Activated T-helper 17 cell treated with anti-CD3 and anti-CD28 coated beads, Interleukin-2, amount 50 U/mL, for 72 hours (primary cell): Measurements from ENCODE around the gene LACC1. TPM values are rescaled to one million over a fixed set of nuclear protein-coding genes. Genes with fewer than 3 reads are reported as not detected.

Source experiments
- ATAC-seq: fragments of 150-1000 bp; cut with Tn5 transposase; replicated peaks from 2 replicates; pipeline ENCODE4 v1.10.0; 2021; ENCODE audit warnings: mild to moderate bottlenecking, moderate library complexity
- H3K27ac Mint-ChIP-seq: one replicate; pipeline ENCODE4 v1.8.0; 2022; ENCODE audit warnings: mixed read lengths
- H3K27me3 Mint-ChIP-seq: one replicate; pipeline ENCODE4 v1.8.0; 2022; ENCODE audit warnings: mixed read lengths
- H3K36me3 Mint-ChIP-seq: one replicate; pipeline ENCODE4 v1.8.0; 2022; ENCODE audit warnings: low read depth, mild to moderate bottlenecking, mixed read lengths
- H3K4me1 Mint-ChIP-seq: one replicate; pipeline ENCODE4 v1.8.0; 2022; ENCODE audit warnings: mixed read lengths
- H3K4me3 Mint-ChIP-seq: one replicate; pipeline ENCODE4 v1.8.0; 2022; ENCODE audit warnings: mild to moderate bottlenecking, mixed read lengths
- H3K9me3 Mint-ChIP-seq: one replicate; pipeline ENCODE4 v1.8.0; 2022; ENCODE audit warnings: mixed read lengths
- total RNA-seq, 2 donors: library from RNA; stranded (reverse); gene quantifications; one replicate each; pipeline ENCODE4 v1.2.3, GENCODE V29; 2022

Gene LACC1
- total RNA-seq: 1 to 10 TPM; 6.5 to 8.2 TPM

- H3K27ac Mint-ChIP-seq: peak within 1 kb of the TSS; percentile 75
- H3K9me3 Mint-ChIP-seq: no peaks in the 10 kb centered on the region
- ATAC-seq: peak; percentile 53
- no peaks in the 10 kb centered on the region for H3K27me3 Mint-ChIP-seq
- H3K4me1 Mint-ChIP-seq: peaks cover 16% of the 10 kb centered on the region
- peaks cover 37% of the 10 kb centered on the region for H3K36me3 Mint-ChIP-seq
- peak within 1 kb of the TSS; percentile 92 for H3K4me3 Mint-ChIP-seq
Measured at GRCh38 chr13:43879755-43880181, at the start of gene LACC1. Gene LACC1 (plus strand): TSS chr13:43879904. CDS start chr13:43880986, 1,082 bp downstream.

GRCh38 chr13:43830497-43830881 is 49.2 kb upstream of the LACC1 start:
- no peaks in the 10 kb centered on the region for H3K9me3 Mint-ChIP-seq
- peaks cover 22% of the 10 kb centered on the region for H3K27me3 Mint-ChIP-seq
- no peak overlapping the region for H3K4me3 Mint-ChIP-seq
- no peaks in the 10 kb centered on the region for H3K4me1 Mint-ChIP-seq
- ATAC-seq: no peak
- H3K27ac Mint-ChIP-seq: no peak overlapping the region
- no peaks in the 10 kb centered on the region for H3K36me3 Mint-ChIP-seq

GRCh38 chr13:43831088-43831487 is 48.6 kb upstream of the LACC1 start:
- H3K4me3 Mint-ChIP-seq: no peak overlapping the region
- no peaks in the 10 kb centered on the region for H3K9me3 Mint-ChIP-seq
- peaks cover 20% of the 10 kb centered on the region for H3K27me3 Mint-ChIP-seq
- no peaks in the 10 kb centered on the region for H3K36me3 Mint-ChIP-seq
- no peak overlapping the region for H3K27ac Mint-ChIP-seq
- ATAC-seq: no peak
- no peaks in the 10 kb centered on the region for H3K4me1 Mint-ChIP-seq

GRCh38 chr13:43835701-43836100 is 44.0 kb upstream of the LACC1 start:
- Mint-ChIP-seq H3K36me3 (no peaks in the 10 kb centered on the region), H3K27ac (no peak overlapping the region), H3K4me1 (no peaks in the 10 kb centered on the region), H3K27me3 (peaks cover 14% of the 10 kb centered on the region), H3K4me3 (no peak overlapping the region), H3K9me3 (no peaks in the 10 kb centered on the region)
- ATAC-seq: no peak

- no peaks in the 10 kb centered on the region for H3K36me3 Mint-ChIP-seq
- ATAC-seq: no peak
- no peaks in the 10 kb centered on the region for H3K4me1 Mint-ChIP-seq
- H3K9me3 Mint-ChIP-seq: peaks cover 6% of the 10 kb centered on the region
- H3K27me3 Mint-ChIP-seq: no peaks in the 10 kb centered on the region
- H3K27ac Mint-ChIP-seq: no peak overlapping the region
- no peak overlapping the region for H3K4me3 Mint-ChIP-seq
Measured at GRCh38 chr13:43838909-43839308, 40.8 kb upstream of the LACC1 start.

- Mint-ChIP-seq H3K9me3 (peaks cover 18% of the 10 kb centered on the region), H3K27me3 (no peaks in the 10 kb centered on the region), H3K4me3 (no peak overlapping the region), H3K36me3 (peaks cover 19% of the 10 kb centered on the region), H3K27ac (no peak overlapping the region), H3K4me1 (no peaks in the 10 kb centered on the region)
- no peak for ATAC-seq
Measured at GRCh38 chr13:43846496-43847158, 33.1 kb upstream of the LACC1 start.

- no peaks in the 10 kb centered on the region for H3K4me1 Mint-ChIP-seq
- no peaks in the 10 kb centered on the region for H3K27me3 Mint-ChIP-seq
- H3K9me3 Mint-ChIP-seq: peaks cover 25% of the 10 kb centered on the region
- no peak overlapping the region for H3K4me3 Mint-ChIP-seq
- no peak for ATAC-seq
- H3K36me3 Mint-ChIP-seq: peaks cover 28% of the 10 kb centered on the region
- no peak overlapping the region for H3K27ac Mint-ChIP-seq
Measured at GRCh38 chr13:43848001-43848649, 31.6 kb upstream of the LACC1 start.

GRCh38 chr13:43850873-43851272 is 28.8 kb upstream of the LACC1 start:
- H3K27me3 Mint-ChIP-seq: no peaks in the 10 kb centered on the region
- H3K9me3 Mint-ChIP-seq: peaks cover 47% of the 10 kb centered on the region
- ATAC-seq: no peak

GRCh38 chr13:43852923-43853404 is 26.7 kb upstream of the LACC1 start:
- H3K27me3 Mint-ChIP-seq: no peaks in the 10 kb centered on the region
- H3K27ac Mint-ChIP-seq: no peak overlapping the region
- ATAC-seq: no peak
- H3K4me3 Mint-ChIP-seq: no peak overlapping the region
- peaks cover 54% of the 10 kb centered on the region for H3K36me3 Mint-ChIP-seq
- no peaks in the 10 kb centered on the region for H3K4me1 Mint-ChIP-seq
- peaks cover 47% of the 10 kb centered on the region for H3K9me3 Mint-ChIP-seq

More at GRCh38 chr13:43850873-43851272, 28.8 kb upstream of the LACC1 start:
- Mint-ChIP-seq H3K4me3 (no peak overlapping the region), H3K4me1 (no peaks in the 10 kb centered on the region), H3K36me3 (peaks cover 51% of the 10 kb centered on the region), H3K27ac (no peak overlapping the region)

- no peak overlapping the region for H3K27ac Mint-ChIP-seq
- no peaks in the 10 kb centered on the region for H3K36me3 Mint-ChIP-seq
- H3K9me3 Mint-ChIP-seq: no peaks in the 10 kb centered on the region
- no peaks in the 10 kb centered on the region for H3K4me1 Mint-ChIP-seq
- H3K4me3 Mint-ChIP-seq: no peak overlapping the region
- no peak for ATAC-seq
- H3K27me3 Mint-ChIP-seq: no peaks in the 10 kb centered on the region
Measured at GRCh38 chr13:43861863-43862262, 17.8 kb upstream of the LACC1 start.

- H3K4me1 Mint-ChIP-seq: no peaks in the 10 kb centered on the region
- no peak for ATAC-seq
- no peaks in the 10 kb centered on the region for H3K27me3 Mint-ChIP-seq
- H3K9me3 Mint-ChIP-seq: no peaks in the 10 kb centered on the region
- no peak overlapping the region for H3K4me3 Mint-ChIP-seq
- no peak overlapping the region for H3K27ac Mint-ChIP-seq
- no peaks in the 10 kb centered on the region for H3K36me3 Mint-ChIP-seq
Measured at GRCh38 chr13:43864921-43865320, 14.8 kb upstream of the LACC1 start.

- no peaks in the 10 kb centered on the region for H3K36me3 Mint-ChIP-seq
- no peaks in the 10 kb centered on the region for H3K4me1 Mint-ChIP-seq
- H3K27me3 Mint-ChIP-seq: no peaks in the 10 kb centered on the region
- H3K27ac Mint-ChIP-seq: no peak overlapping the region
- H3K4me3 Mint-ChIP-seq: no peak overlapping the region
- no peak for ATAC-seq
- H3K9me3 Mint-ChIP-seq: no peaks in the 10 kb centered on the region
Measured at GRCh38 chr13:43865892-43866291, 13.8 kb upstream of the LACC1 start.

GRCh38 chr13:43872181-43872580 is 7.5 kb upstream of the LACC1 start:
- Mint-ChIP-seq H3K36me3 (no peaks in the 10 kb centered on the region), H3K9me3 (no peaks in the 10 kb centered on the region), H3K4me3 (no peak overlapping the region), H3K27ac (no peak overlapping the region), H3K27me3 (no peaks in the 10 kb centered on the region), H3K4me1 (no peaks in the 10 kb centered on the region)
- ATAC-seq: no peak

GRCh38 chr13:43874504-43875092 is 5.1 kb upstream of the LACC1 start:
- no peaks in the 10 kb centered on the region for H3K27me3 Mint-ChIP-seq
- no peak overlapping the region for H3K4me3 Mint-ChIP-seq
- H3K27ac Mint-ChIP-seq: no peak overlapping the region
- ATAC-seq: no peak
- peaks cover 6% of the 10 kb centered on the region for H3K4me1 Mint-ChIP-seq
- H3K9me3 Mint-ChIP-seq: no peaks in the 10 kb centered on the region
- H3K36me3 Mint-ChIP-seq: no peaks in the 10 kb centered on the region

- Mint-ChIP-seq H3K27ac (no peak overlapping the region), H3K9me3 (no peaks in the 10 kb centered on the region), H3K4me3 (no peak overlapping the region), H3K36me3 (peaks cover 16% of the 10 kb centered on the region), H3K4me1 (peaks cover 16% of the 10 kb centered on the region), H3K27me3 (no peaks in the 10 kb centered on the region)
- no peak for ATAC-seq
Measured at GRCh38 chr13:43876366-43876765, 3.3 kb upstream of the LACC1 start.
